D721Med (cell line): ENCODE results near the gene NUDT15.

Experiments used
- DNase-seq: peaks from one replicate; pipeline ENCODE4 v3.0.0; 2011; ENCODE audit warnings: low spot score; ENCODE audit not compliant: insufficient read length
- FAIRE-seq: peaks from 2 replicates; lab custom pipeline; 2011; peaks lifted over from hg19 to GRCh38; lab: Jason Lieb, UNC
- TF ChIP-seq, protein P1 (sequence below): IDR thresholded peaks from 2 replicates; pipeline ENCODE4 v1.5.1; 2012; ENCODE audit warnings: mild to moderate bottlenecking, control low read depth; ENCODE audit not compliant: insufficient read depth; ENCODE audit errors: missing control alignments

NUDT15 gene

DNA sequence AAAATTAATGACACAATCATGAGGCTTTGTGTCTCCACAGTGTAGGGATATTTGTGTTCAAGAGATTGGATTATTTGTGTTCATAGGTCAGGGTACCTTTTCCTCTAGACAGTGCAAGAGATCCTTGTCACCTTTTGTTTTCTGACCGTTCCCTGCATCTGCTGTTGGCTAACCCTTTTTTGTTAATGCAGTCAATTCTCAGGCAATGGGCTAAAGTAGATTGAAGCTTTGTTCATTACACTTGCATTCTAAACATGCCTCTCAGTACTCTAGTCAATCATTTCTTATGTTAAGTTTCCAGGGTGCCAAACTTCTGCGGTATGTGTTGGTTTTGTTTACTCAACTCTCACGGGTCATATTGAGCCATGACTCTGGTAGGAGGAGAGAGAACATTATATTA lies 59.1 kb downstream of the NUDT15 start:
- no peak for DNase-seq
- TF ChIP-seq, protein P1, sequence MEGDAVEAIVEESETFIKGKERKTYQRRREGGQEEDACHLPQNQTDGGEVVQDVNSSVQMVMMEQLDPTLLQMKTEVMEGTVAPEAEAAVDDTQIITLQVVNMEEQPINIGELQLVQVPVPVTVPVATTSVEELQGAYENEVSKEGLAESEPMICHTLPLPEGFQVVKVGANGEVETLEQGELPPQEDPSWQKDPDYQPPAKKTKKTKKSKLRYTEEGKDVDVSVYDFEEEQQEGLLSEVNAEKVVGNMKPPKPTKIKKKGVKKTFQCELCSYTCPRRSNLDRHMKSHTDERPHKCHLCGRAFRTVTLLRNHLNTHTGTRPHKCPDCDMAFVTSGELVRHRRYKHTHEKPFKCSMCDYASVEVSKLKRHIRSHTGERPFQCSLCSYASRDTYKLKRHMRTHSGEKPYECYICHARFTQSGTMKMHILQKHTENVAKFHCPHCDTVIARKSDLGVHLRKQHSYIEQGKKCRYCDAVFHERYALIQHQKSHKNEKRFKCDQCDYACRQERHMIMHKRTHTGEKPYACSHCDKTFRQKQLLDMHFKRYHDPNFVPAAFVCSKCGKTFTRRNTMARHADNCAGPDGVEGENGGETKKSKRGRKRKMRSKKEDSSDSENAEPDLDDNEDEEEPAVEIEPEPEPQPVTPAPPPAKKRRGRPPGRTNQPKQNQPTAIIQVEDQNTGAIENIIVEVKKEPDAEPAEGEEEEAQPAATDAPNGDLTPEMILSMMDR, result no peak
- no peak for FAIRE-seq
